ENCODE data around the gene HNRNPL.
"Not testable (repeated sequence)": the region's sequence is repeated elsewhere in the genome, so short reads cannot be mapped to it uniquely, and the experiment has no call there.

The HNRNPL gene

DNA sequence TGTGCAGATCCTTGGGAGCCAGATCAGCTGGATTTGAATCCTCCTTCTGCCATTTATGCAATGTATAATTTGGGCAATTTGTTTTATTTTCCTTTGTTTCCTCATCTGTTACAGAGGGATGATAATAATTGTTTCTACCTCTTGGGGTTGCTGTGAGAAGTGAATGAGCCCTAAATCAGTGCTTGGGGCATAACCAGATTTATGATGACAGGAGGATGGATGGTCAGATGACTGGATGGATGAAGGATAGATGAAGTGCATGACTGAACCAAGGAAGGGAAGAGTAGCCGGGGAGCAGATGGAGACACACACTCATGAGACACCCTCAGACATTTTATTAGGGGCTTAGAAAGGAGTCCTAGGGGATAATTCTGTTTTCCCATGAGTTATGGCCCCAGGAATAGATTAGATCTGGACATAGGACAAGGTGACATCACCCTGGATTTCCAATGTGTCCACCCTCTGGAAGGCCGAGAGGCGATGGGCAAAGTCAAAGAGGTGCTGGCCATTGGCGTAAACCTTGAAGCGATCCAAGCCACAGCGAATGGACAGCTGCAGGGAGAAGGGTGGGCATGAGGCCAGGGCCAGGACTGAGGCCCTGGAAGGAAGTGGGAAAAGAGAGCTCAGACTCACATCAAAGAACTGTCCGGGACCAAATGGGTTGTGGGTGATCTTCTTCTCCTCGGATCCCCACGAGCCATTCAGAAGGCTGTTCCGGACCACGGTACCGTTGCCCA is 48.3 kb downstream of the HNRNPL start:
- no peak for DNase-seq (ENCODE audit: low read depth)

DNA sequence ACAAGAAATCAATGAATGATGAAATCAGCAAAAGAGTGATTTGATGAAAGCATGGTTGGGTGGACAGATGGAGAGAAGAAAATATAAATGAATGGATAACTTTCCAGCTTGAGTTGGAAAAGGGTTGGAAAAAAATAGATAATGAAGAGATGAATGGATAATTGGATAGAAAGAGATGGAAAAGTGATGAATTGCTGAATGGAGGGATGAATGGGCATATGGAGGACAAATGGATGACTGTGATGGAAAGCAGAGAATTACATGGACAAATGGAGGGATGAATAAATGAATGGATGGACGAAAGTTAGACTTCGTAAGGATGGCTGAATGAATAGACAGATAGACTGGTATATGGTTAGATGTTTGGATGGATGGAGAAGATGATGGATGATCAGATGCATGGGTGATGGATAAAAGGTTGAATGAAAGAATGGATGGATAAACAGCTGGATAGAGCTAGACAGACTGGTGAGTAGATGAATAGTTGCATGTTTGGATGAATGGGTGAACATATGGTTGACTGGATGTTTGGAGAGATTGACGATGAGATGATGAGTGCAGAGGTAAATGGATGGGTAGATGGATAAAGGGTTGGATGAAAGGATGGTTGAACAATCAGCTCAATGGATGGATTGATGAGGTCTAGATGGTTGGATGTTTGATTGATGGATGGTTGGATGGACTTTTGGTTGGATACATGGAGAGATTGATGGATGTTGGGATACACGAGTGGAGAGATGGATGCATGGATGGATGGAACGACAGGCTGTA is 49.0 kb downstream of the HNRNPL start:
- DNase-seq (ENCODE audit: low read depth), result no peak

DNA sequence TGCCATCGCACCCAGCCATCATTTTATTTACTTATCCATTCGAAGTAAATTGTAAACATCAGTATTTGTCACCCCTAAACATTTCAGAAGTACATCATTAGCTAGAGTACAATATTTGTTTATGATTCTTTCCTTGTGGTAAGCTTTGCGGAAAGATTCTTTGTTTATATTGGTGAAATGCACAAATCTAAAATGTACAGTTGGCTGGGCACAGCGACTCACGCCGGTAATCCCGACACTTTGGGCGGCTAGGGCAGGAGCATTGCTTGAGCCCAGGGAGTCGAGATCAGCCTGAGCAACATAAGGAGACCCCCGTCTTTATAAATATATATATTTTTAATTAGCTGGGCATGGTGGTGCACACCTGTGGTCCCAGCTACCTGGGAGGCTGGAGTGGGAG is 50.7 kb downstream of the HNRNPL start:
- no peak for DNase-seq (ENCODE audit: low read depth)

DNA sequence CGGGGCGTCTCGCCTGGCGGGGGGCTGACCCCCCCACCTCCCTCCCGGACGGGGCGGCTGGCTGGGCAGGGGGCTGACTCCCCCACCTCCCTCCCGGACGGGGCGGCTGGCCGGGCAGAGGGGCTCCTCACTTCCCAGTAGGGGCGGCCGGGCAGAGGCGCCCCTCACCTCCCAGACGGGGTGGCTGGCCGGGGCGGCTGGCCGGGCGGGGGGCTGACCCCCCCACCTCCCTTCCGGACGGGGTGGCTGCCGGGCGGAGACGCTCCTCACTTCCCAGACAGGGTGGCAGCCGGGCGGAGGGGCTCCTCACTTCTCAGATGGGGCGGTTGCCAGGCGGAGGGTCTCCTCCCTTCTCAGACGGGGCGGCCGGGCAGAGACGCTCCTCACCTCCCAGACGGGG is 52.0 kb downstream of the HNRNPL start:
- not testable (repeated sequence) for DNase-seq (ENCODE audit: low read depth)

DNA sequence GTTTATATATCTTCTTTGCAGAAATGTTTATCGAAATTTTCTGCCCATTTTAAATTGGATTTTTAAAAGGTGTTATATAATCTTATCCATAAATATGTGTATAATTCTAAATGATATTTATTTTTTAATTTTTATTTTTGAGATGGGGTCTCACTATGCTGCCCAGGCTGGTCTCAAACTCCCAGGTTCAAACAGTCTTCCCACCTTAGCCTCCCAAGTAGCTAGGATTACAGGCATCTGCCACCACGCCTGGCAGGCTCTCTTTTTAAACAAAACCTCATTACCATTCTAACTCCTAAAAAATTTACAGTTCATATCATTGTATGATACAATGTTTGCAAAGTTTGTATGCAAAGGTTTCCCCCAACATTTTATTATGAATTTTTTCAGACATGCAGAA is 53.6 kb downstream of the HNRNPL start:
- no peak for DNase-seq (ENCODE audit: low read depth)

DNA sequence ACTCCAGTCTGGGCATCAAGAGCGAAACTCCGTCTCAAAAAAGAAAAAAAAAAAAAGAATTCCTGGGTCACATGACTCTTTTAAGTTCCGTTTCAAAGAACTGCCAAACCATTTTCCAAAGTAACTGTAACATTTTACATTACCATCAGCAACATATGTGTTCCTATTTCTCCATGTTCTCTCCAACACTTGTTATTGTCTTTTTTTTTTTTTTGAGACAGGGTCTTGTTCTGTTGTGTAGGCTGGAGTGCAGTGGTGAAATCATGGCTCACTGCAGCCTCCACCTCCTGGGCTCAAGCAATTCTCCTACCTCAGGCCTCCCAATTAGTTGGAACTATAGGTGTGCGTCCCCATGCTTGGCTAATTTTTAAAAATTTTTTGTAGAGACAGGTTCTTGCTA is 54.2 kb downstream of the HNRNPL start:
- DNase-seq (ENCODE audit: low read depth), result no peak

DNA sequence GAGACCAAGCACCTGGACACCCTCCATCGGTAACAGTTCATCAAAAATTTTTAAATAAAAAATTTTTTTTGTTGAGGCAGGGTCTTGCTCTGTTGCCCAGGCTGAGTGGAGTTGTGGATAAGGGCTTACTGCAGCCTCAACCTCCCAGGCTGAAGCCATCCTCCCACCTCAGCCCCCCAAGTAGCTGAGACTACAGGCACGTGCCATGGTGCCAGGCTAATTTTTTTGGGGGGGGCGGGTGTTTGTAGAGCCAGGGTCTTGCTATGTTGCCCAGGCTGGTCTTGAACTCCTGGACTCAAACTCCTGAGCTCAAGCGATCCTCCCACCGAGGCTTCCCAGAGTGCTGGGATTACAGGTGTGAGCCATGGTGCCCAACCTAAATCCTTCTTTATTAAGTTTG is 56.1 kb downstream of the HNRNPL start:
- no peak for DNase-seq (ENCODE audit: low read depth)

DNA sequence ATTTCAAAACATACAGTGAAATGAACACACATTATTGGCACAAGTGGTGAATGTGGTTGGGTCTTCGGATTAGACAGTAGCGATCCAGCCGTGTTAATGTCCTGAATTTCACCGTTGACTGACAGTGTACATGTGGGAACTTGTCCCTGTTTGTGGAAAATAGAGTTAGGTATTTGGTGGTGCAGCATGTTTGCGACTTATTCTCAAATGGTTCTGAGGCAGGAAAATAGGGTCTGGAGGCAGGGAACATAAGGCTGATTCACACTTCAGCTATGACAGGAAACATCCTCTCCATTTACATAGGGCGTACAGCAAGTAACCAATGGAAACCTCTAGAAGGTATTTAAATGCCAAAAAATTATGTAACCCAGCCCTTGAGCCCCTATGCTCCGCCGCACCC is 56.6 kb downstream of the HNRNPL start:
- no peak for DNase-seq (ENCODE audit: low read depth)

DNA sequence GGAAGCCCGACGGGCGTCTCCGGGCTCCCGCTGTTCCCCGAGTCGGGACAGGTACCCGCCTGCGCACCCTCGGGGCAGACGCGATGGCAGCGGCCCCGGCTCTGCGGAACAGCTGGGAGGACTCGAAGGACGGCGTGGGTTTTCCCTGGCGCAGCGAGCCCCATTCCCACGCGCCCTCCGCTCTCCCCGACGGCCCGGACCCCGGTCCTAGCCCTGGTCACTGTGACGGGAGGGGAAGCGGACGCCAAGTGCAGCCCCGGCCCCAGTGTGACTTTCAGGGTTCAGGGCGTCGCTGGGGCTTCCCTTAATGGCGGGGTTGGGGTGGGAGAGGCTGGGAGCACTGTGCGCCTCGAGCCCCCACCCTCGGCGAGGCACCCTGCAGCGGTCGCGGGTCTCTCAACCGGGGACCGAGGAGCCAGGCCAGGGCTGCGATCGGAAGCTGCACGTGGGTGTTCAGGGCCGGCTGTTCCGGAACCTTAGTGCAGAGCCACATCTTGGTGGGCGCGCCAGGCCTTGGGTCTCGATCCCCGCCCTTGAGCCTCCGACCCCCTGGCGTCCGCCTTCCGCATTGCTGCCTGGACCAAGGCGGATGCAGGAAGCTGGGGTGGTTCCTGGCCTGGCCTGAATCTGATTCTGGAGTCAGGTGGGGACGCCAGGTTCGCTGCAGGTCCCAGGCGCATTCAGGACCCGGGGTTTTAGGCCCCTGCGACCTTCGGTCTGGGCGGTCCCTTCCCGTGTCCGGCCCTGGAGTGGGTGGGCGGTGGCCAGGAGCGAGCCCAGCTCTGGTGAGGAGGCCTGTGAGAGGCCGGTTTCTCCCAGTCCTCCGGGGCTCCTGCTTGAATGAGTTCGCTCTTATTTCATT is 57.3 kb downstream of the HNRNPL start:
- DNase-seq (ENCODE audit: low read depth), result peak; percentile 9

DNA sequence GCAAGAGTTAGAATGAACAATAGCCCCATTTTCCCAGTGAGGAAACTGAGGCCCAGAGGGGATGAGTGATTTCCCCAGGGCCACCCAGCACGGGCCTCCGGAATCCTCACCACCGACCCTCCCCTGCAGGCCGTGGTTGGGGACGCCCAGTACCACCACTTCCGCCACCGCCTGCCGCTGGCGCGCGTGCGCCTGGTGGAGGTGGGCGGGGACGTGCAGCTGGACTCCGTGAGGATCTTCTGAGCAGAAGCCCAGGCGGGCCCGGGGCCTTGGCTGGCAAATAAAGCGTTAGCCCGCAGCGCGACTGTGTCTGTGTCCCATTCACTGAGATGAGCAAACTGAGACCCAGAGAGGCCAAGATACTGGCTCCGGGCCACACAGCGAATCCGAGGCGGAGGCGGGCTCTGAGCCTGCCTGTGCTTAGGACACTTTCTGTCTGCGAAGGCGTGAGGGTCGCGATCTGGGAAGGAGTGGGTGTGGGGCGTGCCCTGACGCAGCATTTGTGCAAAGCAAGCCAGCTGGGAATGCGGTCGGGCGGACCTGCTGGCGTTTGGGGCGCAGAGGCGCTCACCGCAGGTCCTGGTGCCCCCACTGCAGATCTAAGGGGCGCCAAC is 58.2 kb downstream of the HNRNPL start:
- DNase-seq (ENCODE audit: low read depth), result not testable (repeated sequence)

DNA sequence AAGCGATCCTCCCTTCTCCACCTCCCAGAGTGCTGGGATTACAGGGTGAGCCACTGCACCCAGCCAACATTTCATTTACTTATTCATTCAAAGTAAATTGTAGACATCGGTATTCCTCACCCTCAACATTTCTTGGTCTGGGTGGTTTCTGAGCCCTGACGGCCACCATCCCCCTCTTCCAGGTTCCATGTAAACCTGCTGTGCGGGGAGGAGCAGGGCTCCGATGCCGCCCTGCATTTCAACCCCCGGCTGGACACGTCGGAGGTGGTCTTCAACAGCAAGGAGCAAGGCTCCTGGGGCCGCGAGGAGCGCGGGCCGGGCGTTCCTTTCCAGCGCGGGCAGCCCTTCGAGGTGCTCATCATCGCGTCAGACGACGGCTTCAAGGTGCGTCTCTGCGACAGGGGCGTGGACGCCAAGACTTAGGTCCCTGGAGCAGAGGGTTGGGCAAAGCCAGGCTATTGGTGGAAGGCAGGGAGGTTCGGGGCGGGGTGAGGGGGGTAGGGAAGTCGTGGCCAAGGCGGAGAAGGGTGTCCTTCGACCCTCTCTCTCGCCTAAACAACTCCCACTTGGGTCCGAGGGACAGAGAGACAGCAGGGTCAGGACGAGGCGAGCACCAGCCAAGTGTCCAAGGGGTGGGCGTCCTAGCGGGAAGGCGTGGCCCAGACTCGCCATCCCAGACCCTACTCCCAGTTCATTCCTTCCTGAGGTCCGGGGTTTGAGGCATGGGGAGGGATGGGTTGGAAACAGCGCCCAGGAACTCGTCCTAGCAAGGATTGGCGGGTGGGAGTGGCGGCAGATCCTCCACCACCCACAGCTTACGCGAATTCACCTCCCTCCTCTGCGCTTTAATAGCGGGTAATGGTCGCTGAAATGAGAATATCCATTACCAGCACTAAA is 59.0 kb downstream of the HNRNPL start:
- not testable (repeated sequence) for DNase-seq (ENCODE audit: low read depth)

DNA sequence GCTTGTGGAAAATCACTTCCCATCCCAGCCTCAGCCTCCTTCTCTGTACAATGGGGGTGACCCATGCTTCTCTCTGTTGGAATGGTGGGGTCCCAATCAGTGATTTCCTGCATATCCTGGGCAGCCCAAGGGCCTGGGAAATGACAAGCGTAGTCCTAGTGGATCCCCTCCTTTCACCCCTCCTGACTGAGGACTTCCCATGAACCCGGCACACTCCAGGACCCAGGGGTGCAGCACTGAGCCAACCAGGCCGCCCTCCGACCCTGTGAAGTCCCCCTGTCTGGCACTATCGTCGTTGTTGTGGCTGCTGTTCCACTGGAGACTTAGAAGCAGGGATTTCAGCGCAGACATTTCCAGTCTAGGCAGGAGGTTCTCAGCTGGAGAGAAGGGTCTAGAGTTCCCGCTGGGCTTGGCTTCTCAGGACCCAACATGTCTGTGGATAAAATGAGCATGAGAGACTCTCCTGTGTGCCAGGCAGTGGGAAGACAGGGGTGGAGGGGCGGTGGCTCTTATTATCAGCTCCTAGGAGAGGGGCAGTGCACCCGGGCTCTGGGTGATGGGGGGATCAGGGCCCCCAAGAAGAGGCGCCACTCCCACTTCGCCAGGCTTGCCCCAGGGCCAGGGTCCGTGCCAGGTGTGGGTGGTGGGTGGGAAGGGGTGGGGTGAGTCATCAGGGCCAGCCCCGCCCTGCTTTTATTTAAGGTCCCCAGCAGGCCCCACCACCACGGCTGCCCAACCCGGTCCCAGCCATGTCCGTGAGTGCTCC is 61.1 kb downstream of the HNRNPL start, which contains the start of gene LGALS7B:
TSS of gene LGALS7B (plus strand) at position 723 of the 766 bp plus-strand sequence. CDS start at position 750, 27 bp downstream.
- no peak for DNase-seq (ENCODE audit: low read depth)

DNA sequence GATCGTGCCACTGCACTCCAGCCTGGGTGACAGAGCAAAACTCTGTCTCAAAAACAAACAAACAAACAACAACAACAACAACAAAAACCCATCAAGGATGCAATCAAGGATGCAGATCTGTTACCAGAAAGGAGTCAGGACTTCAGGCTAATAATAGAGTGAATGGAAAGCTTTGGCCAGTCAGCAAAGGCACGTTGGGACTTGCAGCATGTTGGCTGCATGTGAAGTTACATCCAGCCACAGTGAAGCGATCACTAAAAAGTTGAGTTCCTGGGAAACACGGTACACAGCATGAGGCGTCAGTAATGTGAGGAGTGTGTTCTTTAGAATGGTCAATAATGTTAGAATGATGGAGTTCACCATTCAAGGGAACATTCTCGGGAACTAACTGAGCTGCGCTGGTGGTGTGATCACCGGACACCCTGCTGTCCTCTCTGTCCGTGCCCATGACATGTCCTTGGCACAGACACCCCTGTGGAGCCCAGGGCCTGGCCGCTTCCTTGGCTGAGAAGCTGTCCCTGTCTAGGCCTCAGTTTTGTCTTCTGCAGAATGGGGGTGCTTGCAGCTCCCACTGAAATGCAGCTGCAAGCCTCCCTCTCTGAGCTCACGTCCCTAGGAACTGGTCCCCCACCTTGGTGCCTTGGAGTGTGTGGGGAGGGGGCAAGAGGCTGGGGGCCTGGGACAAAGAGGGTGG is 63.1 kb downstream of the HNRNPL start:
- DNase-seq (ENCODE audit: low read depth), result no peak

Data from activated T-cell treated with anti-CD3 and anti-CD28 coated beads for 24 hours (primary cell).